ENCODE results near the gene ENPP4. TPM values are rescaled to one million over a fixed set of nuclear protein-coding genes. Genes with fewer than 3 reads are reported as not detected.

The ENPP4 gene
- polyA plus RNA-seq, 1 donor from 2014 or later: 24.0 TPM

GRCh38 chr6:46134216-46134615, 4.4 kb downstream of the ENPP4 start:
- Histone ChIP-seq H3K9me3 (ENCODE audit: low read length) (no peaks in the 10 kb centered on the region), H3K9me2 (ENCODE audit: insufficient read depth, low read length) (no peaks in the 10 kb centered on the region), H3F3A (ENCODE audit: insufficient read depth, low read length, poor library complexity, severe bottlenecking) (no peaks in the 10 kb centered on the region), H3K27me3 (ENCODE audit: insufficient read depth, low read depth, low read length) (no peaks in the 10 kb centered on the region), H4K20me1 (ENCODE audit: insufficient read depth) (no peaks in the 10 kb centered on the region), H3K79me2 (replicated peaks; ENCODE audit: insufficient read depth, low read length) (no peaks in the 10 kb centered on the region), H3K27ac (ENCODE audit: low read length) (no peak overlapping the region), H3K4me3 (ENCODE audit: low read length) (no peak overlapping the region), H2AFZ (ENCODE audit: low read depth, low read length) (no peak overlapping the region), H3K4me2 (ENCODE audit: low read length) (no peak overlapping the region), H3K36me3 (ENCODE audit: insufficient read depth, low read length) (no peaks in the 10 kb centered on the region), H3K9ac (ENCODE audit: low read length) (no peak overlapping the region)
- TF ChIP-seq SMC3 (conservative IDR thresholded peaks at IDR 0.05; ENCODE audit: poor library complexity): no peak
- TF ChIP-seq REST (IDR thresholded peaks at IDR 0.05; ENCODE audit: borderline replicate concordance): no peak
- no peak for TF ChIP-seq CTCF (IDR thresholded peaks at IDR 0.05; ENCODE audit: poor library complexity, severe bottlenecking)
- no peak for TF ChIP-seq POLR2AphosphoS5 (IDR thresholded peaks at IDR 0.05)
- no peak for TF ChIP-seq EZH2 (IDR thresholded peaks at IDR 0.05; ENCODE audit: borderline replicate concordance, insufficient read depth, low read length, poor library complexity, severe bottlenecking)
- TF ChIP-seq TAF1 (IDR thresholded peaks at IDR 0.05; ENCODE audit: low read depth): no peak
- TF ChIP-seq MXI1 (conservative IDR thresholded peaks at IDR 0.05; ENCODE audit: poor library complexity, severe bottlenecking): no peak
- TF ChIP-seq RAD21 (conservative IDR thresholded peaks at IDR 0.05): no peak
- TF ChIP-seq EP300 (conservative IDR thresholded peaks at IDR 0.05; ENCODE audit: poor library complexity, severe bottlenecking): no peak

GRCh38 chr6:46135176-46135575, 5.4 kb downstream of the ENPP4 start:
- TF ChIP-seq REST (IDR thresholded peaks at IDR 0.05; ENCODE audit: borderline replicate concordance) (no peak), SMC3 (conservative IDR thresholded peaks at IDR 0.05; ENCODE audit: poor library complexity) (no peak), CTCF (IDR thresholded peaks at IDR 0.05; ENCODE audit: poor library complexity, severe bottlenecking) (no peak), RAD21 (conservative IDR thresholded peaks at IDR 0.05) (no peak), TAF1 (IDR thresholded peaks at IDR 0.05; ENCODE audit: low read depth) (no peak), MXI1 (conservative IDR thresholded peaks at IDR 0.05; ENCODE audit: poor library complexity, severe bottlenecking) (no peak), EP300 (conservative IDR thresholded peaks at IDR 0.05; ENCODE audit: poor library complexity, severe bottlenecking) (no peak), EZH2 (IDR thresholded peaks at IDR 0.05; ENCODE audit: borderline replicate concordance, insufficient read depth, low read length, poor library complexity, severe bottlenecking) (no peak), POLR2AphosphoS5 (IDR thresholded peaks at IDR 0.05) (no peak)
- Histone ChIP-seq H3K79me2 (replicated peaks; ENCODE audit: insufficient read depth, low read length) (no peaks in the 10 kb centered on the region), H3K4me3 (ENCODE audit: low read length) (no peak overlapping the region), H3K36me3 (ENCODE audit: insufficient read depth, low read length) (no peaks in the 10 kb centered on the region), H3K9ac (ENCODE audit: low read length) (no peak overlapping the region), H2AFZ (ENCODE audit: low read depth, low read length) (no peak overlapping the region), H4K20me1 (ENCODE audit: insufficient read depth) (no peaks in the 10 kb centered on the region), H3K9me3 (ENCODE audit: low read length) (no peaks in the 10 kb centered on the region), H3K27ac (ENCODE audit: low read length) (no peak overlapping the region), H3K9me2 (ENCODE audit: insufficient read depth, low read length) (no peaks in the 10 kb centered on the region), H3K27me3 (ENCODE audit: insufficient read depth, low read depth, low read length) (no peaks in the 10 kb centered on the region), H3K4me2 (ENCODE audit: low read length) (no peak overlapping the region), H3F3A (ENCODE audit: insufficient read depth, low read length, poor library complexity, severe bottlenecking) (no peaks in the 10 kb centered on the region)

Measured in neural cell (in vitro differentiated cells).